Measurements from ENCODE around the gene KIF26A.
"Not testable (repeated sequence)": the region's sequence is repeated elsewhere in the genome, so short reads cannot be mapped to it uniquely, and the experiment has no call there.

KIF26A gene

DNA sequence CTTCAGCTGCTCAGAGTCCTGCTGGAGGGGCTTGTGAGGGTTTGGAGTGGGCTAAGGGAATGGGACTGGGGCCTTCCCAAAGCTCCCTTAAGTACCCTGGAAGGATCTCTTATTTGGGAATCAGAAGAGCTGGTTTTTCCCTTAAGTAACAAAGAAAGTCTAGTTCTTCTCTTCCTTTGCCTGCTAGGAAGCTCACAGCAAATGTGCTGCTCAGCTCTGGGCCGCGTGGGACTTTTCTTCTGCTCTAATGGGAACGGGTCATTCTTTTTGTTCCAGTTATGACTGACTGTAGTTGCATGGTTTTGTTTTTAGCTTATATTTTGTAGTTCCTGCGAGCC is 6.0 kb downstream of the KIF26A start:
- no peak for DNase-seq

- no peak for DNase-seq
Observed at GRCh38 chr14:104144911-104145825, 6.8 kb downstream of the KIF26A start.

GRCh38 chr14:104145826-104146601 is 7.6 kb downstream of the KIF26A start:
- DNase-seq: no peak

- DNase-seq: no peak
Observed at GRCh38 chr14:104146651-104147345, 8.4 kb downstream of the KIF26A start.

DNA sequence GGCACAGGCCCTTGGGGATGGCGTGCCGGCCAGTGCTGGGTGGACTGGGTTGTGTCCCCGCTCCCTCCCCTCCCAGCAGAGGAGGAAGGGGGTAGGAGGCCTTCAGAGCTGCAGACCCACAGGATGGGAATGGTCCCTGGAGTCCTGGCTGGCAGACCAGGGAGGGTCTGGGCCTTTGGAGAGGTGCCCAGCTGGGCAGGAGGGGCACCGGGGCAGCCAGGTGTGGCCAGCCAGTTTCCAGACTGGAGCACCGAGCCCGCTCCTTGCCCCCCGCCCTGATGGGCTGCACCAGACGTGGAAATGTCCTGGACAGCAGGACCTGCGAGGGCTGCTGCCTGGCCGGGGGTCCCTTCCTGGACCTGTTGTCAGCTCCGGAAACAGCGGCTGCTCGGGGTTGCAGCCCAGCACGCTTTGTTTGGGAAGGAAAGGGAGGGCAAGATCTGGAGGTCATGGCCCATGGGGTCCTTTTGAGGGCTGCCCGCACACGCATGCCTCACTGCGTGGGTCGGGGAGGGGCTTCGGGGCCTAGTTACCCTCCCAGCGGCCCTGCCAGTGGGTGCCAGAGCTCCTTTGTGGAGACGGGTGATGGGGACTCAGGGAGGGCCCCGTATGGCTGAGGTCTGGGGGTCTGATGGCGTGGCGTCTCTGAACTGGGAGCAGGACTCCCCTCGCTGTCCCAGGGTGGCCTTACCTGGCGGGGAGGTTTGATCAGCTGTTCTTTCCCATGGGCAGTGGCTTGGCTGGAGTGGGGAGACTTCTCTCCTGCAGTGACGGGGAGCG is 9.1 kb downstream of the KIF26A start:
- DNase-seq: no peak

GRCh38 chr14:104148433-104149277 is 10.3 kb downstream of the KIF26A start:
- no peak for DNase-seq

- no peak for DNase-seq
Observed at GRCh38 chr14:104149278-104149595, 10.8 kb downstream of the KIF26A start.

- peak; percentile 64 for DNase-seq
Observed at GRCh38 chr14:104149617-104150135, 11.3 kb downstream of the KIF26A start.

- DNase-seq: peak; percentile 67
Observed at GRCh38 chr14:104150136-104151025, 12.0 kb downstream of the KIF26A start.

GRCh38 chr14:104151026-104151381 is 12.6 kb downstream of the KIF26A start:
- no peak for DNase-seq

GRCh38 chr14:104151566-104152245 is 13.3 kb downstream of the KIF26A start:
- no peak for DNase-seq

- no peak for DNase-seq
Observed at GRCh38 chr14:104152246-104152575, 13.8 kb downstream of the KIF26A start.

GRCh38 chr14:104152686-104153393 is 14.5 kb downstream of the KIF26A start:
- DNase-seq: no peak

- DNase-seq: not testable (repeated sequence)
Observed at GRCh38 chr14:104153394-104153755, 15.0 kb downstream of the KIF26A start.

DNA sequence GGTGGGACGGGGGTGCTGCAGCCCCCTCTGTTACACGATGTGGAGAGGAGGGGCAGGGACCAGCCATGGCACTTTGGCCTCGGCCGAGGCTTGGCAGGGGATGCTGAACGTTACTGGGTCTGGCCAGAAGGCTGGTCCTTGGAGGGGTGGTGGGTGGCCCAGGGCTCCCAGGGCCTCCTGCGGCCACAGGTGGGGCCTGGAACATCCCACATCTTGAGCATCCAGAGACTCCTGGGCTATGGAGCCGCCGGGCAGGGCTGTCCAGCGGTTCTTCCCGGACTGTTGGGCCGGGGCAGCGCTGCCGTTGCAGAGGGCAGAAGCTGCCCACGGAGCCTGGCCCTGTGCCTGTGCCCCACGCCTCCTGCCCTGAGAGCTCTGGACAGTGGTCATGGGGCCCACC is 15.9 kb downstream of the KIF26A start:
- no peak for DNase-seq

GRCh38 chr14:104155513-104155912 is 17.1 kb downstream of the KIF26A start:
- DNase-seq: no peak

DNA sequence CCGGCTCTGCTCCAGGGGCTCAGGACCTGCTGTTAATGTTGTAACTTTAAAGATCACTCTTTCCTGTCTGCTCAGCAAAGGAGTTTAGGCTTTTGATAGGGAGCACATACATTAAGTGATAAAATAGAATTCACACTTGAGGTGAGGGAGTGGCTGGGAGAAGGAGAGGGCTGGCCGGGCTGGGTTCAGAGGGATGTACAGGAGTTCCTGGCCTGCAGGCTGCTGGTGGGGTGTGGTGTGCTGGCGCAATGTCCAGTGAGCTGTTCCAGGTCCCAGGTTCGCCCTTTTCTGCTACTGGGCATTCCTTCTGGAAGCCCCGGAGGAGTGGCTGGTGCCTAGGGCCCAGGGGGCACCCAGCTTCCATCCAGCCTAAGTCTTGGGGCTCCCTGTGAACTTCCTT is 17.8 kb downstream of the KIF26A start:
- no peak for DNase-seq

DNA sequence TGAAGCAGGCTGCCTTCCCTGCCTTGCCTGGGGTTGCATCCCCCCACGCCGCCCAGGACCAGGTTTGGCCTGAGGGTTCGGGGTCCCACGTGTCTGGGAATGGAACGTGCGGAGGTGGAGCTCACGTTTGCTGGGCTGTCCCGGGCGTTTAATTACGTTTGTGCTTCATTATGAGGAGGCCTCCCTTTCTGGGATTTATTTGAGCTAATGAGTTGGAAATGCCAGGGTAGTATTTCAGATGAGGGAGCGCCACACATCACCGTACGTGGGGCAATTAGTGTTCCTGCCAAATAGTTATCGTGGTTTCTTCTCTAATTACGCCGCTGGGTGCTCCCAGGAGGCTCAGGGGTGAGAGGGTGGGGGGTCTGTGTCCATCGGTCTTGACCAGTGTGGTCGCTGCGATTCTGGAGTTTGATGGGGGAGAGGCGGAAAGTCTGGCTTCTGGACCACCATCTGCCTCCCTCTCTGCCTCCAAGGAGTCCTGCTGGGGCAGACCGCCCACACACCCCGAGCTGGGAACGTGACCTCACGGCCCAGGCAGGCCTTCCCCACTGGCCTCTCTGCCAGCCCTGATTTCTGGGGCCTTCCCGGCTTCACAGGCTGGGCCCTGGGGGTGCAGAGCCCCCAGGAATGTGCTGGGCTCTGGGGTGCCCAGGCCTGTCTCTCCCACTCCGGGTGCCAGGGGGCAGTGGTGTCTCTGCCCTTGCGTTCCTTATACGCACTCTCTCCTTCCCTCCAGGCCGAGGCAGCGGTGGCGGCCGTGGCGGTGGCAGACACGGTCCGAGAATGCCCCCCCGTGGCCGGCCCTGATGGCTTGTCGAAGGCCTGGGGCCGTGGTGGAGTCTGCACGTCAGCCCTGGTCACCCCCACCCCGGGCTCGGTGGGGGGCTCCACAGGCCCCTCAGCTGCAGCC is 18.9 kb downstream of the KIF26A start:
- no peak for DNase-seq

Data from fibroblast of skin of back (primary cell).